ENCODE results near the gene STK32B. TPM values are rescaled to one million over a fixed set of nuclear protein-coding genes. Genes with fewer than 3 reads are reported as not detected.
"Not testable (repeated sequence)": the region's sequence is repeated elsewhere in the genome, so short reads cannot be mapped to it uniquely, and the experiment has no call there.

Gene STK32B
- total RNA-seq, 2 donors from 2014 or later = not detected

- Mint-ChIP-seq H3K9me3 (peaks cover 0 to 9% of the 10 kb centered on the region in 2 donors), H3K27ac (no peak overlapping the region), H3K36me3 (peaks cover 0 to 14% of the 10 kb centered on the region in 2 donors)
- DNase-seq (ENCODE audit: low spot score in 2 of 2) (peak in 1 of 2 donors; percentile 13), ATAC-seq (no peak)
Measured at GRCh38 chr4:5045097-5045496, 6.2 kb upstream of the STK32B start.

- ATAC-seq (no peak), DNase-seq (ENCODE audit: low spot score in 2 of 2) (no peak)
- H3K27ac Mint-ChIP-seq = no peak overlapping the region
- peaks cover 0 to 14% of the 10 kb centered on the region in 2 donors for H3K36me3 Mint-ChIP-seq
- peaks cover 0 to 9% of the 10 kb centered on the region in 2 donors for H3K9me3 Mint-ChIP-seq
Measured at GRCh38 chr4:5048721-5049120, 2.6 kb upstream of the STK32B start.

GRCh38 chr4:5050520-5051277 lies 581 bp upstream of the STK32B start:
- DNase-seq (ENCODE audit: low spot score in 2 of 2) (peak; percentile 21 to 22), ATAC-seq (peak; percentile 50 to 64)
- Mint-ChIP-seq H3K36me3 (peaks cover 0 to 6% of the 10 kb centered on the region in 2 donors), H3K9me3 (peaks cover 0 to under 1% of the 10 kb centered on the region in 2 donors), H3K27ac (no peak overlapping the region)

DNA sequence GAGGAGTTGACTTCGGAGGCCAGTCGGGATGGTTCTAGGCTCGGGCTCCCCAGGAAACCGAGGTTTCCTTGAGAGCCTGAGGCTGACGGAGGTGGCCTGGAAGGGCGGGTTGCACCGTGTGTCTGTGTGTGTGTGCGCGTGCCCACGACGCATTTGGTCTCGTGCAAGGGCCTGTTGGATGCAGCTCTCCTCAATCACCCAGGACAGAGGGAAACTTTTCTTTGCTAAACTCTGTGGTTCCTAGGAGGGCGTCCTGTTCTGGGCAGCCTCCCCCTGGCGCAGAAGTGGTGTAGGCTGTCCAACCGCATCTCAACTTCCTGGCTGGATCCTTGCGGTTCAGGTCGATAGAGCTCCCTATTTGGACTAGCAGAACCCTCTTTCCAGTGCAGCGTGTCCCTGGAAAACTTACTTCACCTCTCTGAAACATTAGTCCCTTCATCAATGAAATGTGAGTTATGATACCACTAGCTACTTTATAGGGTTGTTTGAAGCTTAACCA lies 973 bp downstream of the STK32B start:
- ATAC-seq = no peak
- H3K27ac Mint-ChIP-seq = no peak overlapping the region

DNA sequence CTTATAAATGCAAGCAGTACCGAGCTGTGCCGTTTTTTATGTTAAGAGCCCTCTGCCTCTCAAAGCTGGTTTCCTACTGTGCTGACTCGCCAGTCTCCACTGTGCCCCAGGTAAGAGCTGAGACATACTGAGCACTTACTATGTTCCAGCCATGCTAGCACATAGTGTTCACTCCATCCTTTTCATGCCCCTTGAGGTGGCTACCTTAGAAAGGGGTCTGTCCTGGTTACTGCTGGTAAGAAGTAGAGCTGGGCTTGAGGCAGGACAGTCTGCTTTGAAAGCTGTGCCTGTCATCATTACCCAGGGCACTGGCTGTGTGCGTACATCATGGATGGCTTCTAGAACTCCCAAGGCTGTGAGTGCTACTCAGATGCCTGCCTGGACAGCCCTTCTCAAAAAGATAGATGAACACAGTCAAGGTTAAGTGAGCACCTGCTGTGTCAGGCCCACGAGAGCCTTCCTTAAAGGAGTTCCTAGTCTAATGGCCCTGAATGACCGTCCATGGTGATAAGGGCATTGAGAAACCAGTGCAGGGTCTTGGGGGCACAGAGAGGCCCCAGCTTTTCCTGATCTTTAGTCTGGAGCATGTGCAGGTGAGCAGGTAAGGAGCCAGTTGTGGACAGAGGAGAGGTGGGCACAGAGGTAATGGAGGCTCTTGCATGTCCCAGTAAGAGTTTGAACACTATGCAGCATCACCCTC lies 1.6 kb downstream of the STK32B start:
- Mint-ChIP-seq H3K36me3 (no peaks in the 10 kb centered on the region), H3K27ac (no peak overlapping the region), H3K9me3 (no peaks in the 10 kb centered on the region)
- ATAC-seq (no peak), DNase-seq (ENCODE audit: low spot score in 2 of 2) (no peak)

More for the DNA sequence above, 973 bp downstream of the STK32B start:
- DNase-seq (ENCODE audit: low spot score in 2 of 2) = peak in 1 of 2 donors; percentile 25
- H3K9me3 Mint-ChIP-seq = no peaks in the 10 kb centered on the region
- H3K36me3 Mint-ChIP-seq = no peaks in the 10 kb centered on the region

DNA sequence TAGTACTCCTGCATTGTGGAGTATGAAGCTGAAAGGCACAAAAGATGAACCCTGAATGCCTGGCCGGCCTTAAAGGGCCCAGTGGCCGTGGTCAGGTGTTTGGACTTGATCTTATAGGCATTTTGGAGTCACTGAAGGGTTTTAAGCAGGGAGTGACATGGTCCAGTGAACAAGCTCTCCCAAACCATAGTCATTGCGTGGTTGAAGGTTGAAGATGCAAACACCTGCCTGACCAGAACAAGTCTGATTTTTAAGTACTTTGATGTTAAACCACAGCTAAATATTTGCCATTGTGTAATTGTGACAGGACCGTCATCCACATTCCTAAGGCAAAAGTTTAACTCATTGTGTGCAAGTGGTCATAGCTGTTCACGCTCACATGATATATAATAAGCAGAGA lies 3.3 kb downstream of the STK32B start:
- H3K9me3 Mint-ChIP-seq = no peaks in the 10 kb centered on the region
- ATAC-seq (no peak), DNase-seq (ENCODE audit: low spot score in 2 of 2) (no peak)
- no peaks in the 10 kb centered on the region for H3K36me3 Mint-ChIP-seq
- H3K27ac Mint-ChIP-seq = no peak overlapping the region

- Mint-ChIP-seq H3K36me3 (no peaks in the 10 kb centered on the region), H3K27ac (no peak overlapping the region), H3K9me3 (no peaks in the 10 kb centered on the region)
- ATAC-seq (no peak), DNase-seq (ENCODE audit: low spot score in 2 of 2) (no peak)
Measured at GRCh38 chr4:5055411-5055810, 4.1 kb downstream of the STK32B start.

DNA sequence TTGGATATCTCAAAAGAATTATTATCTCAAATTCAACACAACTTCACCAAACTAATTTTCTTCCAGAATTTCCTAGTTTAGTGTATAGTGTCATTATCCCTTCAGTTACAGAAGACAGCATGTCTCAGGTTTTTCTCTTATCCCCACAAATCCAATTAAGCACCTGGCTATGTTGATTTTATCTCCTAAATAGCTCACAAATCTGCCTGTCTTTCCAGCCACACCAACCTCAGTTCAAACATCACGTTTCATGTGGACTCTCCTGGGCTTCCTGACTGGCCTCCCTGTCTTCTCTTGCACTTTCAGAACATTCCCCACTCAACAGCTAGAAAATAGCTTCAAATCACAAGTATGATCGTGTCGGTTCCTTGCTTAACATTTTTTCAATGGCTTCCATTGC lies 14.8 kb downstream of the STK32B start:
- DNase-seq (ENCODE audit: low spot score in 2 of 2) (no peak), ATAC-seq (no peak)
- Mint-ChIP-seq H3K9me3 (peaks cover 2 to 19% of the 10 kb centered on the region in 2 donors), H3K36me3 (no peaks in the 10 kb centered on the region), H3K27ac (no peak overlapping the region)

DNA sequence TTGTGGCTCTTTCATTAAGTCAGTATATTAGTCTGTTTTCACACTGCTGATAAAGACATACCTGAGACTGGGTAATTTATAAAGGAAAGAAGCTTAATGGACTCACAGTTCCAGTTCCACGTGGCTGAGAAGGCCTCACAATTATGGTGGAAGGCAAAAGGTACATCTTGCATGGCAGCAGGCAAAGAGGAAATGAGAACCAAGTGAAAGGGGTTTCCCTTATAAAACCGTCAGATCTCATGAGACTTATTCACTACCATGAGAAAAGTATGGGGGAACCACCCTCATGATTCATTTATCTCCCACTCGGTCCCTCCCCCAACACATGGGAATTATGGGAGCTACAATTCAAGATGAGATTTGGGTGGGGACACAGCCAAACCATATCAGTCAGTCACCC lies 15.7 kb downstream of the STK32B start:
- ATAC-seq, H3K36me3 Mint-ChIP-seq: not testable (repeated sequence)
- H3K9me3 Mint-ChIP-seq = peaks cover 2 to 17% of the 10 kb centered on the region in 2 donors

GRCh38 chr4:5067908-5068307 lies 16.6 kb downstream of the STK32B start:
- no peak for ATAC-seq
- no peak for DNase-seq (ENCODE audit: low spot score in 2 of 2)
- no peak overlapping the region for H3K27ac Mint-ChIP-seq
- H3K9me3 Mint-ChIP-seq = peaks cover 2 to 13% of the 10 kb centered on the region in 2 donors
- no peaks in the 10 kb centered on the region for H3K36me3 Mint-ChIP-seq

More for the DNA sequence above, 15.7 kb downstream of the STK32B start:
- not testable (repeated sequence) for DNase-seq (ENCODE audit: low spot score in 2 of 2); H3K27ac Mint-ChIP-seq

- Mint-ChIP-seq H3K36me3 (no peaks in the 10 kb centered on the region), H3K9me3 (peaks cover 2 to 13% of the 10 kb centered on the region in 2 donors), H3K27ac (no peak overlapping the region)
- DNase-seq (ENCODE audit: low spot score in 2 of 2) = no peak
- no peak for ATAC-seq
Measured at GRCh38 chr4:5069901-5070300, 18.6 kb downstream of the STK32B start.

- Mint-ChIP-seq H3K9me3 (peaks cover 4 to 10% of the 10 kb centered on the region in 2 donors), H3K27ac (no peak overlapping the region), H3K36me3 (no peaks in the 10 kb centered on the region)
- no peak for ATAC-seq
- DNase-seq (ENCODE audit: low spot score in 2 of 2) = no peak
Measured at GRCh38 chr4:5072948-5073347, 21.7 kb downstream of the STK32B start.

DNA sequence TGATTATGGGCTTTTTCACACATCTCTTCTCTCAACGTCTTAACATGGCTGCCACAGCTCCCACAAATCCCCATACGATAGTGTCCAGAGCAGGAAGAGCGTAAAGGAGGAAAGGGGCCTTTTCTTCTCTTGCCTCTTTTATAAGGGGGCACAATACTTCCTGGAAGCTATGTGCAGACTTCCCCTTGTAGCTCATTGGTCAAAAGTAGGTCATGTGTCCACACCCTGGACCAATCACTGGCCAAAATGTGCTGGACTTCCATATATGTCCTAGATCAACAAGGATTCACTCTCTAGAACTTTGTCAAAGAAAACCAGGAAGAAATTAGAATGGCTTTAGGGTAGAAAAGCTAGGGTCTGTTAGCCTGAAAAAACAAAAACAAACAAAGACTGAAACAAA lies 26.7 kb downstream of the STK32B start:
- DNase-seq (ENCODE audit: low spot score in 2 of 2) (no peak), ATAC-seq (no peak)
- Mint-ChIP-seq H3K9me3 (peaks cover 12 to 21% of the 10 kb centered on the region in 2 donors), H3K27ac (no peak overlapping the region), H3K36me3 (peaks cover 0 to 11% of the 10 kb centered on the region in 2 donors)

DNA sequence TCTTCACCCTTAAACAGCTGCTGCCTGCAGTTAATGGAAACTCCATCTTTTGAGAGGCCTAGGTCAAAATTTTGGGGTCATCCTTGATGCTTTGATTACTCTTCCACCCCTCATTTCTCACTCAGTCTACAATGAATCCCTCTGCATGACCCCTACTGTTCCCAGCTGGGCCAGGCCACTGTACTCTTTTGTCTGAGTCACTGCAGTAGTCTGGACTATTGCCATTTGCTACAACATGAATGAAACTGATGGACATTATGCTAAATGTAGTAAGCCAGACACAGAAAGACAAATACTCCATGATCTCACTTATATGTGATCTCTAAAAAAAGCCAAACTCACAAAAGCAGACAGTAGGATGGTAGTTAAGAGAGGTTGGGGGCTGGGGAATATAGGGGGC lies 28.3 kb downstream of the STK32B start:
- no peak for ATAC-seq
- Mint-ChIP-seq H3K9me3 (peaks cover 12 to 24% of the 10 kb centered on the region in 2 donors), H3K27ac (no peak overlapping the region), H3K36me3 (peaks cover 0 to 11% of the 10 kb centered on the region in 2 donors)
- no peak for DNase-seq (ENCODE audit: low spot score in 2 of 2)

DNA sequence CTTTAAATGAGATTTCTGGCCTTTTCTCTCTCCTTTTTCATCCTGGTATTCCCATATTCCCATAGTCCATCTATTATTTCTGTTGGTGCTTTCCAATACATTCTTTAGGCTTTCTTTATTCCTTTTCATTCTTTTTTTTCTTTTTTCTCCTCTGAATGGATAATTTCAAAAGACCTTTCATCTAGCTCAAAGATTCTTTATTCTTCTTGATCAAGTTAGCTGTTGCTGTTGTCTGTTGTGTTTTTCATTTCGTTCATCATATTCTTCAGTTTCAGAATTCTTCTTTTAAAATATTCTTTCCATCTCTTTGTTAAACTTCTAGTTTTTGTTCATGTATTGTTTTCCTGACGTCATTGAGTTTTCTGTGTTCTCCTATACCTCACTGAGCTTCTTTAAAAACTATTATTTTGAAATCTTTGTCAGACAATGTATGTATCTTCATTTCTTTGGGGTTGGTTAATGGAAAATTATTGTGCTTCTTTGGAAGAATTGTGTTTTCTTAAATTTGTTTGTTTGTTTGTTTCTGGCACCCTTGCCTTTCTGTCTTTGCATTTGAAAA lies 30.2 kb downstream of the STK32B start:
- peaks cover 21 to 35% of the 10 kb centered on the region in 2 donors for H3K9me3 Mint-ChIP-seq
- ATAC-seq (no peak), DNase-seq (ENCODE audit: low spot score in 2 of 2) (no peak)
- H3K27ac Mint-ChIP-seq = no peak overlapping the region
- H3K36me3 Mint-ChIP-seq = peaks cover 0 to 23% of the 10 kb centered on the region in 2 donors

GRCh38 chr4:5082376-5082775 lies 31.1 kb downstream of the STK32B start:
- no peak for ATAC-seq

GRCh38 chr4:5084911-5085475 lies 33.7 kb downstream of the STK32B start:
- DNase-seq (ENCODE audit: low spot score in 2 of 2) (no peak), ATAC-seq (no peak)
- no peak overlapping the region for H3K27ac Mint-ChIP-seq
- peaks cover 0 to 23% of the 10 kb centered on the region in 2 donors for H3K36me3 Mint-ChIP-seq
- H3K9me3 Mint-ChIP-seq = peaks cover 21 to 32% of the 10 kb centered on the region in 2 donors

More at GRCh38 chr4:5082376-5082775, 31.1 kb downstream of the STK32B start:
- no peak for DNase-seq (ENCODE audit: low spot score in 2 of 2)
- no peak overlapping the region for H3K27ac Mint-ChIP-seq
- peaks cover 0 to 23% of the 10 kb centered on the region in 2 donors for H3K36me3 Mint-ChIP-seq
- H3K9me3 Mint-ChIP-seq = peaks cover 21 to 38% of the 10 kb centered on the region in 2 donors

Measured in activated naive CD4-positive, alpha-beta T cell treated with anti-CD3 and anti-CD28 coated beads, Interleukin-2, amount 50 U/mL, for 72 hours (primary cell).